Astrocyte (in vitro differentiated cells and primary cell): ENCODE data around the gene IFT43.

ENCODE experiments used
- EZH2 ChIP-seq: IDR thresholded peaks from 2 replicates; pipeline ENCODE4 v1.6.1; 2012; ENCODE audit warnings: mild to moderate bottlenecking, low read length, inconsistent platforms; ENCODE audit not compliant: insufficient read depth
- TF ChIP-seq, protein P1 (sequence below): IDR thresholded peaks from 2 replicates; pipeline ENCODE4 v1.5.1; 2011; ENCODE audit warnings: low read depth, mild to moderate bottlenecking, inconsistent platforms, low read length, moderate library complexity; ENCODE audit not compliant: insufficient read depth

DNA sequence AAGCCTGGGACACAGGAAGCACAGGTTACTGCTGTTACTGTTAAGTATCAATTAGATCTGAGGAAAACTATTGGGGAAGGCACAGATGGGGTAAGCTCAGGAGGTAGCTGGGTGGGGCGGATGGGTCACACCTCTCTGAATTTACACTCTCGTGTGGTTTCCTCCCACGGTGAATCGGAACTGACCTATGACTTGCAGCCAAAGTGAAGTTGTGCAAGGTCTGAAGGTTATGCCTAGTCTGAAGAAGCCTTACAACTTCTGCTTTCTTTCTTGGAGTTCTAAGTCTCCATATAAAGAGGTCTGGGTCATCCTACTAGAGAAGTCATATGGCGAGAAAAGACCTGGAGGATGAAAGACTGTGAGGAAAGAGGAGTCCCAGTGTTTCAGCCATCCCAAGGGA is 140.5 kb downstream of the IFT43 start:
- TF ChIP-seq, protein P1, sequence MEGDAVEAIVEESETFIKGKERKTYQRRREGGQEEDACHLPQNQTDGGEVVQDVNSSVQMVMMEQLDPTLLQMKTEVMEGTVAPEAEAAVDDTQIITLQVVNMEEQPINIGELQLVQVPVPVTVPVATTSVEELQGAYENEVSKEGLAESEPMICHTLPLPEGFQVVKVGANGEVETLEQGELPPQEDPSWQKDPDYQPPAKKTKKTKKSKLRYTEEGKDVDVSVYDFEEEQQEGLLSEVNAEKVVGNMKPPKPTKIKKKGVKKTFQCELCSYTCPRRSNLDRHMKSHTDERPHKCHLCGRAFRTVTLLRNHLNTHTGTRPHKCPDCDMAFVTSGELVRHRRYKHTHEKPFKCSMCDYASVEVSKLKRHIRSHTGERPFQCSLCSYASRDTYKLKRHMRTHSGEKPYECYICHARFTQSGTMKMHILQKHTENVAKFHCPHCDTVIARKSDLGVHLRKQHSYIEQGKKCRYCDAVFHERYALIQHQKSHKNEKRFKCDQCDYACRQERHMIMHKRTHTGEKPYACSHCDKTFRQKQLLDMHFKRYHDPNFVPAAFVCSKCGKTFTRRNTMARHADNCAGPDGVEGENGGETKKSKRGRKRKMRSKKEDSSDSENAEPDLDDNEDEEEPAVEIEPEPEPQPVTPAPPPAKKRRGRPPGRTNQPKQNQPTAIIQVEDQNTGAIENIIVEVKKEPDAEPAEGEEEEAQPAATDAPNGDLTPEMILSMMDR, result no peak
- no peak for TF ChIP-seq EZH2
